ENCODE measurements around the gene KCNQ1OT1.

DNA sequence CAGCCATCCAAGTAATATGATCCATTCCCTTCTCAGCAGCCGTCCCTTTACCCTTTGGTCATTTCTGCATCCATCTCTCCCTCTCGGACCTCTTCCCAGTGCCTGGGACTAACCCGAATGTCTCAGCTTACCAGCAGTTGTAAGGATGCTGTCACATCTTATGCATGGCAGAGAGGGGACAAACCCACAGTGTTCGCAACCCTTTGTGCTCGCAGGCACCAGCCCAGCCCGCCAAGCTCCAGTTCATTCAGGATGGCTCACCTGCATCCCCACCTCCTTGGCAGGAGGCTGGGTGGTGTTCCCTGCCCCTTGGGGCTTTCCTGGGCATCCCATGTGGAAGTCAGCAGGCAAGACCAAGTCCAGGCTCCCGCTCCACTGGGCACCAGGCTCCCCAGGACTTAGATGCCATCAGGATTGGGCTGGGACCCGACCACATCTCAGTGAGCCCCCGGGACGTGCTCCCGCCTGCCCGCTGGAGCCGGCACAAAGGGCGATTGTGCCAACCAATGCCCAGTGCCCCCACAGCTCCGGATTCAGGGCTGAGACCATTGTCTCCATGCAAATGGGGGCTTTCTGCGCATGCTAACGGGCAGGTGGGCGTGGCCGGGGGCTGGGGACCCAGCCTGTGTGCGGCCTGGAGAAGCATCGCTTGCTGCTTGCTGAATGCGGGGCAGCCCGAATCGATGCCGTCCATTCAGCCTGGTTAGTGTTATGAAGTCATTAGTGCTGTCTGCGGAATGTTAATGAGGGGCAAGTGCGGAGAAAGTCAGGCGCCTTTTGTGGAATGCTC is 108.6 kb downstream of the KCNQ1OT1 start:
- no peak for TF ChIP-seq CTCF (conservative IDR thresholded peaks at IDR 0.05; ENCODE audit: low read length)
- TF ChIP-seq EZH2phosphoT487 (IDR thresholded peaks at IDR 0.05; ENCODE audit: borderline replicate concordance), result no peak

Measured in Loucy (cell line).